Astrocyte (in vitro differentiated cells and primary cell): Measurements from ENCODE around the gene MYOF. TPM values are rescaled to one million over a fixed set of nuclear protein-coding genes. Genes with fewer than 3 reads are reported as not detected.

Experiments
- DNase-seq: peaks from one replicate; pipeline ENCODE4 v3.0.0-alpha.2; 2010; ENCODE audit warnings: low read depth
- FAIRE-seq: peaks from 2 replicates; lab custom pipeline; 2011; peaks lifted over from hg19 to GRCh38; lab: Jason Lieb, UNC
- H2AFZ ChIP-seq: 2 replicates; pipeline ENCODE4 v1.6.0; 2012; ENCODE audit warnings: low read depth, low read length, inconsistent platforms
- H3K27ac ChIP-seq: 2 replicates; pipeline ENCODE4 v1.5.1; 2011; ENCODE audit warnings: low read depth, low read length, inconsistent platforms
- H3K27me3 ChIP-seq: 2 replicates; pipeline ENCODE4 v1.6.0; 2011; ENCODE audit warnings: low read length, inconsistent platforms; ENCODE audit not compliant: insufficient read depth
- H3K36me3 ChIP-seq: 2 replicates; pipeline ENCODE4 v1.5.1; 2011; ENCODE audit warnings: low read length, inconsistent platforms; ENCODE audit not compliant: insufficient read depth
- H3K4me1 ChIP-seq: 2 replicates; pipeline ENCODE4 v1.5.1; 2011; ENCODE audit warnings: low read length, inconsistent platforms; ENCODE audit not compliant: insufficient read depth
- H3K4me2 ChIP-seq: 2 replicates; pipeline ENCODE4 v1.6.0; 2012; ENCODE audit warnings: low read length, inconsistent platforms
- H3K4me3 ChIP-seq: 2 replicates; pipeline ENCODE4 v1.5.1; 2011; ENCODE audit warnings: low read depth, mild to moderate bottlenecking, low read length, inconsistent platforms; ENCODE audit not compliant: insufficient read depth
- H3K79me2 ChIP-seq: 2 replicates; pipeline ENCODE4 v1.6.0; 2012; ENCODE audit warnings: mild to moderate bottlenecking, low read length, inconsistent platforms; ENCODE audit not compliant: insufficient read depth
- H3K9ac ChIP-seq: 2 replicates; pipeline ENCODE4 v1.6.0; 2012; ENCODE audit warnings: mild to moderate bottlenecking, low read length, inconsistent platforms
- H3K9me3 ChIP-seq: 2 replicates; pipeline ENCODE4 v1.5.1; 2012; ENCODE audit warnings: low read depth, mild to moderate bottlenecking, low read length, inconsistent platforms; ENCODE audit not compliant: insufficient read depth
- H4K20me1 ChIP-seq: 2 replicates; pipeline ENCODE4 v1.6.0; 2012; ENCODE audit warnings: low read length, inconsistent platforms; ENCODE audit not compliant: insufficient read depth
- H3K27ac Mint-ChIP-seq: one replicate; pipeline ENCODE4 v1.8.0; 2021; ENCODE audit warnings: mild to moderate bottlenecking, mixed read lengths; ENCODE audit not compliant: unreplicated experiment
- H3K27me3 Mint-ChIP-seq: one replicate; pipeline ENCODE4 v1.8.0; 2021; ENCODE audit warnings: low read depth, mixed read lengths; ENCODE audit not compliant: unreplicated experiment
- H3K36me3 Mint-ChIP-seq: one replicate; pipeline ENCODE4 v1.8.0; 2021; ENCODE audit warnings: low read depth, mixed read lengths; ENCODE audit not compliant: unreplicated experiment
- H3K4me1 Mint-ChIP-seq: one replicate; pipeline ENCODE4 v1.8.0; 2021; ENCODE audit warnings: low read depth, mixed read lengths; ENCODE audit not compliant: unreplicated experiment
- H3K4me3 Mint-ChIP-seq: one replicate; pipeline ENCODE4 v1.8.0; 2021; ENCODE audit warnings: mild to moderate bottlenecking, moderate library complexity, mixed read lengths; ENCODE audit not compliant: unreplicated experiment
- H3K9me3 Mint-ChIP-seq: one replicate; pipeline ENCODE4 v1.8.0; 2021; ENCODE audit warnings: mild to moderate bottlenecking, mixed read lengths; ENCODE audit not compliant: unreplicated experiment
- CTCF ChIP-seq: IDR thresholded peaks from 2 replicates; pipeline ENCODE4 v1.5.1; 2011; ENCODE audit warnings: low read depth, mild to moderate bottlenecking, inconsistent platforms, low read length, moderate library complexity; ENCODE audit not compliant: insufficient read depth
- EZH2 ChIP-seq: IDR thresholded peaks from 2 replicates; pipeline ENCODE4 v1.6.1; 2012; ENCODE audit warnings: mild to moderate bottlenecking, low read length, inconsistent platforms; ENCODE audit not compliant: insufficient read depth
- total RNA-seq: library from RNA; stranded (reverse); gene quantifications from 2 replicates; pipeline ENCODE4 v1.2.1, GENCODE V29; 2021

The MYOF gene
- total RNA-seq, 1 donor from 2014 or later = 306 TPM

GRCh38 chr10:93438613-93439253, 43.4 kb downstream of the MYOF start:
- Histone ChIP-seq H3K4me2 (peak overlapping the region; percentile 67), H3K4me3 (no peak overlapping the region), H3K27me3 (no peaks in the 10 kb centered on the region), H3K9ac (peak overlapping the region; percentile 93), H4K20me1 (no peaks in the 10 kb centered on the region), H3K9me3 (no peaks in the 10 kb centered on the region), H3K27ac (peak overlapping the region; percentile 100), H3K36me3 (peaks cover 16% of the 10 kb centered on the region), H2AFZ (no peak overlapping the region), H3K79me2 (peaks cover 70% of the 10 kb centered on the region), H3K4me1 (peaks cover 64% of the 10 kb centered on the region)
- Mint-ChIP-seq H3K9me3 (no peaks in the 10 kb centered on the region), H3K36me3 (peaks cover 30% of the 10 kb centered on the region), H3K27me3 (no peaks in the 10 kb centered on the region), H3K27ac (peak overlapping the region; percentile 99), H3K4me1 (peaks cover 68% of the 10 kb centered on the region), H3K4me3 (no peak overlapping the region)
- FAIRE-seq = no peak
- DNase-seq = no peak
- TF ChIP-seq CTCF (no peak), EZH2 (no peak)

GRCh38 chr10:93437946-93438612, 44.1 kb downstream of the MYOF start:
- H3K36me3 Mint-ChIP-seq = peaks cover 26% of the 10 kb centered on the region
- Histone ChIP-seq H4K20me1 (no peaks in the 10 kb centered on the region), H3K9ac (peak overlapping the region; percentile 93), H3K27ac (peak overlapping the region; percentile 100), H3K4me1 (peaks cover 63% of the 10 kb centered on the region), H3K4me3 (peak overlapping the region; percentile 2), H3K27me3 (no peaks in the 10 kb centered on the region), H3K79me2 (peaks cover 70% of the 10 kb centered on the region), H3K9me3 (no peaks in the 10 kb centered on the region), H3K4me2 (peak overlapping the region; percentile 67), H2AFZ (no peak overlapping the region), H3K36me3 (peaks cover 9% of the 10 kb centered on the region)
- peak; percentile 82 for DNase-seq
- TF ChIP-seq CTCF (no peak), EZH2 (no peak)
- H3K4me3 Mint-ChIP-seq = peak overlapping the region; percentile 13
- H3K27ac Mint-ChIP-seq = peak overlapping the region; percentile 99
- FAIRE-seq = peak; percentile 54
- H3K9me3 Mint-ChIP-seq = no peaks in the 10 kb centered on the region
- peaks cover 62% of the 10 kb centered on the region for H3K4me1 Mint-ChIP-seq
- H3K27me3 Mint-ChIP-seq = no peaks in the 10 kb centered on the region
